ENCODE results near the gene ERAP2. TPM values are rescaled to one million over a fixed set of nuclear protein-coding genes. Genes with fewer than 3 reads are reported as not detected.

The ERAP2 gene
- polyA plus RNA-seq, 3 donors, result 3.0 to 20.4 (median 3.4) TPM

- Histone ChIP-seq H3K4me3 (replicated peaks in 1 of 3; ENCODE audit: low read depth in 2 of 3, low read length in 3 of 3) (peak overlapping the region in 1 of 3 experiments; percentile 27), H2AFZ (ENCODE audit: insufficient read depth, low read depth, low read length, poor library complexity, severe bottlenecking) (no peak overlapping the region), H3K9me3 (replicated peaks in 1 of 2; ENCODE audit: control insufficient read depth in 1 of 2, insufficient read depth in 1 of 2, low read length in 2 of 2) (no peaks in the 10 kb centered on the region), H3K79me2 (ENCODE audit: insufficient read depth, low read length) (peaks cover 95% of the 10 kb centered on the region), H3K27me3 (ENCODE audit: control insufficient read depth in 2 of 2, insufficient read depth in 2 of 2, low read length in 2 of 2) (no peaks in the 10 kb centered on the region), H3K4me1 (ENCODE audit: control insufficient read depth in 1 of 2, insufficient read depth in 2 of 2, low read length in 2 of 2) (peaks cover 58 to 69% of the 10 kb centered on the region in 2 donors), H3K9ac (ENCODE audit: insufficient read depth, low read length, poor library complexity, severe bottlenecking) (no peak overlapping the region), H3K36me3 (replicated peaks in 1 of 2; ENCODE audit: control insufficient read depth in 1 of 2, insufficient read depth in 2 of 2, low read length in 2 of 2) (no peaks in the 10 kb centered on the region), H4K20me1 (ENCODE audit: insufficient read depth, low read length) (peaks cover 55% of the 10 kb centered on the region), H3K27ac (ENCODE audit: low read depth in 1 of 2, low read length in 2 of 2) (peak overlapping the region; percentile 16 to 73), H3K4me2 (replicated peaks; ENCODE audit: extremely low read depth, low read length, poor library complexity, severe bottlenecking) (no peak overlapping the region)
- Mint-ChIP-seq H3K4me1 (peaks cover 63% of the 10 kb centered on the region), H3K4me3 (peak overlapping the region in 1 of 2 donors; percentile 39), H3K36me3 (peaks cover 2 to 6% of the 10 kb centered on the region in 2 donors), H3K9me3 (no peaks in the 10 kb centered on the region), H3K27ac (peak overlapping the region in 6 of 7 donors; percentile 20 to 89 (median 80)), H3K27me3 (ENCODE audit: low read depth in 3 of 3) (peaks cover 0 to 2% (median 0%) of the 10 kb centered on the region in 3 donors)
- no peak for TF ChIP-seq CTCF (IDR thresholded peaks at IDR 0.05)
- no peak for DNase-seq
- intact Hi-C loops (cut with micrococcal nuclease), result no loop called here
- 96% methylated on average over 3 of the region's 5 CpGs for WGBS (ENCODE audit: insufficient coverage)
Observed at GRCh38 chr5:96958977-96959376, 82.7 kb downstream of the ERAP2 start.

- Histone ChIP-seq H3K9me3 (replicated peaks in 1 of 2; ENCODE audit: control insufficient read depth in 1 of 2, insufficient read depth in 1 of 2, low read length in 2 of 2) (no peaks in the 10 kb centered on the region), H3K4me2 (replicated peaks; ENCODE audit: extremely low read depth, low read length, poor library complexity, severe bottlenecking) (peak overlapping the region; percentile 63), H3K79me2 (ENCODE audit: insufficient read depth, low read length) (peaks cover 99% of the 10 kb centered on the region), H2AFZ (ENCODE audit: insufficient read depth, low read depth, low read length, poor library complexity, severe bottlenecking) (no peak overlapping the region), H3K4me3 (replicated peaks in 1 of 3; ENCODE audit: low read depth in 2 of 3, low read length in 3 of 3) (peak overlapping the region in 2 of 3 experiments; percentile 30 to 45), H4K20me1 (ENCODE audit: insufficient read depth, low read length) (peaks cover 55% of the 10 kb centered on the region), H3K4me1 (ENCODE audit: control insufficient read depth in 1 of 2, insufficient read depth in 2 of 2, low read length in 2 of 2) (peaks cover 58 to 69% of the 10 kb centered on the region in 2 donors), H3K27ac (ENCODE audit: low read depth in 1 of 2, low read length in 2 of 2) (peak overlapping the region in 1 of 2 donors; percentile 76), H3K36me3 (replicated peaks in 1 of 2; ENCODE audit: control insufficient read depth in 1 of 2, insufficient read depth in 2 of 2, low read length in 2 of 2) (peaks cover 0 to under 1% of the 10 kb centered on the region in 2 donors), H3K9ac (ENCODE audit: insufficient read depth, low read length, poor library complexity, severe bottlenecking) (no peak overlapping the region), H3K27me3 (ENCODE audit: control insufficient read depth in 2 of 2, insufficient read depth in 2 of 2, low read length in 2 of 2) (no peaks in the 10 kb centered on the region)
- peak overlapping the region; percentile 9 to 53 for H3K4me3 Mint-ChIP-seq
- peak in 2 of 3 donors; percentile 47 to 65 for DNase-seq
- H3K27me3 Mint-ChIP-seq (ENCODE audit: low read depth in 3 of 3), result peaks cover 0 to 2% (median 0%) of the 10 kb centered on the region in 3 donors
- intact Hi-C loops (cut with micrococcal nuclease), result no loop called here
- H3K27ac Mint-ChIP-seq, result peak overlapping the region; percentile 28 to 85 (median 54)
- peaks cover 73% of the 10 kb centered on the region for H3K4me1 Mint-ChIP-seq
- peaks cover 5 to 13% of the 10 kb centered on the region in 2 donors for H3K36me3 Mint-ChIP-seq
- H3K9me3 Mint-ChIP-seq, result no peaks in the 10 kb centered on the region
- no peak for TF ChIP-seq CTCF (IDR thresholded peaks at IDR 0.05)
- WGBS (ENCODE audit: insufficient coverage), result no CpG with 5 or more reads among the region's 1 CpG
Observed at GRCh38 chr5:96961053-96961452, 84.8 kb downstream of the ERAP2 start.
